ENCODE measurements around the gene GDPD5.

GRCh38 chr11:75441804-75442132, 84.0 kb downstream of the GDPD5 start:
- TF ChIP-seq EZH2 (IDR thresholded peaks at IDR 0.05; ENCODE audit: borderline replicate concordance, insufficient read depth, low read depth, low read length, poor library complexity, severe bottlenecking) (no peak), CTCF (IDR thresholded peaks at IDR 0.05) (no peak)
